Psoas muscle (tissue), 8 donors: Measurements from ENCODE around the gene WLS. TPM values are rescaled to one million over a fixed set of nuclear protein-coding genes. Genes with fewer than 3 reads are reported as not detected.

Source experiments
- ATAC-seq, 4 donors: fragments of 200-7000 bp; cut with Tn5 transposase; one replicate each; pipeline ENCODE4 v1.9.1; 2020; ENCODE audit warnings: moderate library complexity in 3 of 4, mild to moderate bottlenecking in 2 of 4
- DNase-seq, 2 donors: peaks; one replicate each; pipeline ENCODE4 v3.0.0-alpha.2; 2020
- H3K27ac ChIP-seq: fragments of 200-600 bp; one replicate; pipeline ENCODE4 v1.8.0; 2022
- H3K27me3 ChIP-seq, 3 donors: fragments of 200-600 bp in 1 of 3; one replicate each; pipeline versions ENCODE4 v1.6.1 to v1.8.0; 2013 to 2022; ENCODE audit warnings: low read length in 2 of 3, mild to moderate bottlenecking in 2 of 3, moderate library complexity in 1 of 3; ENCODE audit not compliant: insufficient read depth in 3 of 3
- H3K36me3 ChIP-seq, 2 donors: fragments of 200-600 bp in 1 of 2; one replicate each; pipeline versions ENCODE4 v1.6.1 to v1.8.0; 2013 to 2022; ENCODE audit warnings: low read depth in 1 of 2, mild to moderate bottlenecking in 1 of 2, moderate library complexity in 1 of 2; ENCODE audit not compliant: insufficient read depth in 1 of 2
- H3K4me1 ChIP-seq: fragments of 200-600 bp; one replicate; pipeline ENCODE4 v1.8.0; 2022
- H3K4me3 ChIP-seq: fragments of 200-600 bp; one replicate; pipeline ENCODE4 v1.8.0; 2022; ENCODE audit warnings: mild to moderate bottlenecking
- H3K9me3 ChIP-seq: fragments of 200-600 bp; one replicate; pipeline ENCODE4 v1.8.0; 2022
- WGBS, 3 donors: extraction: QIAGEN DNeasy Blood & Tissue Kit; methylation state at CpG; one replicate each; pipeline versions ENCODE4 v1.1.6 to v1.1.7; 2013; 5-methylcytosine and 5-hydroxymethylcytosine counted together
- intact Hi-C, 2 donors: fragments of 100-400 bp; cut with DNase I; formaldehyde crosslinking; loops; one replicate each; pipeline versions ENCODE4 v1.11.0 to v1.14.2; 2022
- polyA plus RNA-seq, 3 donors: library from polyadenylated mRNA; stranded (reverse); fragments of 200-250 nt; gene quantifications; one replicate each; pipeline ENCODE4 v1.2.3, GENCODE V29; 2013
- total RNA-seq, 4 donors: library from RNA; stranded (reverse); fragmentation: NEBNext Ultra II Directional in 2 of 4; extraction: Animal tissue kit (Norgen Biotek cat#: 25700) in 2 of 4; gene quantifications; one replicate each; pipeline versions ENCODE4 v1.2.1 to v1.2.4, GENCODE V29; 2021 to 2023
- TF ChIP-seq, protein P1 (sequence below): fragments of 200-600 bp; IDR thresholded peaks from one replicate; pipeline ENCODE4 v1.8.0; 2022; ENCODE audit warnings: antibody characterized with exemption
- donor health status: healthy with polysubstance abuse.
- donor health status: DM: no; HTN: no; CAD: no; lungs with moderate emphysema.
- donor health status: Bipolar disorder and iron deficiency.
- donor health status: healthy.
- donor health status: DM: yes; HTN: yes; CAD: no.
- donor health status: DM: no; HTN: no; CAD: no.
- donor health status: DM: no; HTN: no; CAD: no.
- donor health status: DM: yes; HTN: yes; CAD: no.

Gene WLS
- total and polyA plus RNA-seq, 7 donors, result 3.1 to 32.3 (median 15.2) TPM

DNA sequence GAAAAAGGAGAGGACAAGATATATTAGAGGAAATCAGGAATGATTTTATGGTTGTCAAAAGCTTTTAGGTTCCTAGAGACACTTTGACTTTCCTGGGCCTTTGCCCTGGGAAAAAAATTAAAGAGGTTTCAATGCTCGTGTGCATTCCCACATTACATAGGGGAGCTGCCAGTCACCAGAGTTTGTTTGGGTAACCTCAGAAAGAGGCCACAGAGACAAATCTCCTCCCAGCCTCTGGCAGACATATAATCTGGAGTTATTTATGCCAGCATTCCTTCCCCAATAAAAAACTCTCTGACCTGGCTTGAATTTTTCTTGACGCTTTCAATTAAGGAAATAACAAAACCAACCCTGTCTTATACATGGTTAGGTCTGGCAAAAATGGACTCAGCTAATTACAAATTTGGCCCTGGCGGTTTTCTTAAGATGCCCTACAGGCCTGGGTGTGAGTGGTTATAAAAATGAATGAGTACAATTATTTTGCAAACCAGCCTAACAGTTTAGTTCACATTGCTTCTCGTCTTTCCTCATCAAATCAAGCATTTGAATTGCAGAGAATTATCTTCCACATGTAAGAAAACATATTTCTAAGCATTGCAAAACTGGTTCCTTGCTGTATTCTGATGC is 63.7 kb downstream of the WLS start:
- DNase-seq (no peak), ATAC-seq (no peak)
- peaks cover 25% of the 10 kb centered on the region for H3K4me1 ChIP-seq
- intact Hi-C loops, result no loop called here
- H3K36me3 ChIP-seq, result no peaks in the 10 kb centered on the region
- no peak overlapping the region for H3K4me3 ChIP-seq
- H3K27me3 ChIP-seq, result no peaks in the 10 kb centered on the region
- H3K27ac ChIP-seq, result no peak overlapping the region
- WGBS, 3 donors, result 26 to 42% (median 37%) methylated on average over 4 of the region's 4 CpGs
- no peaks in the 10 kb centered on the region for H3K9me3 ChIP-seq
- TF ChIP-seq, protein P1, sequence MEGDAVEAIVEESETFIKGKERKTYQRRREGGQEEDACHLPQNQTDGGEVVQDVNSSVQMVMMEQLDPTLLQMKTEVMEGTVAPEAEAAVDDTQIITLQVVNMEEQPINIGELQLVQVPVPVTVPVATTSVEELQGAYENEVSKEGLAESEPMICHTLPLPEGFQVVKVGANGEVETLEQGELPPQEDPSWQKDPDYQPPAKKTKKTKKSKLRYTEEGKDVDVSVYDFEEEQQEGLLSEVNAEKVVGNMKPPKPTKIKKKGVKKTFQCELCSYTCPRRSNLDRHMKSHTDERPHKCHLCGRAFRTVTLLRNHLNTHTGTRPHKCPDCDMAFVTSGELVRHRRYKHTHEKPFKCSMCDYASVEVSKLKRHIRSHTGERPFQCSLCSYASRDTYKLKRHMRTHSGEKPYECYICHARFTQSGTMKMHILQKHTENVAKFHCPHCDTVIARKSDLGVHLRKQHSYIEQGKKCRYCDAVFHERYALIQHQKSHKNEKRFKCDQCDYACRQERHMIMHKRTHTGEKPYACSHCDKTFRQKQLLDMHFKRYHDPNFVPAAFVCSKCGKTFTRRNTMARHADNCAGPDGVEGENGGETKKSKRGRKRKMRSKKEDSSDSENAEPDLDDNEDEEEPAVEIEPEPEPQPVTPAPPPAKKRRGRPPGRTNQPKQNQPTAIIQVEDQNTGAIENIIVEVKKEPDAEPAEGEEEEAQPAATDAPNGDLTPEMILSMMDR, result no peak

DNA sequence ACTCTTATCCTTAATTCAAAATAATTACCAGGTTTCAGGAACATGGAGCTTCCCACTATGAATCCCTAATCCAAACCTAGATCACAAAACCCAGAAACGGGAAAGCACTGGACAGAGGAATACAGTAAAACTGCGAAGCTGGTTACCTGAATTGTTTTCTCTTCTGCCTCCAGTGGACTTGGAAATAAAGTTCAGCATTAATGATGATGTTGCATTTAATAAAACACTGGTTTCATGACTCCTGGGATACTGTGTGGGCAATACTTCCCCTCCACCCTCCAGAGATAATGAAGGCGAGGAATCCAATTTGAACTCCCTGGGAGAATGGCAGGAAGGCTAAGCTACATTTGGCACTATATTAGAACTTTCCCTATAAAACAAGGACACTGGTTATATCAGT is 65.1 kb downstream of the WLS start:
- H3K36me3 ChIP-seq, result peaks cover 0 to 5% of the 10 kb centered on the region in 2 donors
- DNase-seq, result no peak
- no peak for ATAC-seq
- WGBS, 3 donors, result 94 to 97% (median 95%) methylated on average over 3 of the region's 3 CpGs
- H3K27ac ChIP-seq, result no peak overlapping the region
- H3K4me3 ChIP-seq, result no peak overlapping the region
- no peaks in the 10 kb centered on the region for H3K9me3 ChIP-seq
- H3K27me3 ChIP-seq, result no peaks in the 10 kb centered on the region
- H3K4me1 ChIP-seq, result peaks cover 13% of the 10 kb centered on the region
- intact Hi-C loops, result no loop called here
- TF ChIP-seq, protein P1, result no peak

DNA sequence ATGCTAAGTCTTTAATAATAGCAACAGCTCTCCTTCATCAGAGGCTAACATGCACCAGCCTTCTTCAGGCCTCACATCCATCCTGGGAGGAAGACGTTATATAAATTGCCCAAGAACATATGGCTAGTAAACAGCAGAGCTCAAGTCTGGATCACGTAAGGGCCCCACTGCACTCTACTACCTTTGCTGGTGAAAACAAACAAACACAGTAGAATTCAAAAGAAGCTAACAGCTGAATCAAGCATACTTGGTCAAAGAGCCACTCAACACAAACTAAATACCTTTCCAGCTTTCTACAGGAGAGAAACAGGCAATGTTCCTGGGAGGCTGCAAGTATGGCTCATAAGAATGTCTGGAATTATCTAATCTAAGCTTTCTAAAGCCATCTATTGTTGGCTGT is 66.0 kb downstream of the WLS start:
- intact Hi-C loops, result no loop called here

DNA sequence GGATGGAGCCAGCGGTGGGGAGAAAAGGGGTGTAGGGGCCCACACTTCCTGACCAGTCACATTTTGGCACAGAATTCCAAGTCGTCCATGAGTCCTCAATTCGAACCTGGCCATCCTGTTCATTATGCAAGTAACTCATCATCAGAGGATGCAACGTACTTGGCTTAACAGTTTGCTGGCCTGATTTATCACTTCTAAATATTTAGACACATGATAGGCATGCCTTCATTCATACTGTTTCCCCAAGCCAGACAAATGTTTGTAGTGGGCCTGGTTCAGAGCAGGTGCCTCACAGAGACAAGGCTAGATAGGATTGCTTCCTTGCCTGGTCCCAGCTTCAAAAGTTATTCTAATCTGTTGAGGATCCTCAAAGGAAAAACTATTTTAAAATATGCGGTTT is 66.7 kb downstream of the WLS start:
- ATAC-seq (peak in 3 of 4 donors; percentile 37 to 92 (median 79)), DNase-seq (no peak)
- H3K4me1 ChIP-seq, result peaks cover 13% of the 10 kb centered on the region
- TF ChIP-seq, protein P1, result no peak
- 60 to 75% (median 72%) methylated on average over 5 of the region's 5 CpGs for WGBS, 3 donors
- no peaks in the 10 kb centered on the region for H3K27me3 ChIP-seq
- H3K9me3 ChIP-seq, result no peaks in the 10 kb centered on the region
- H3K36me3 ChIP-seq, result peaks cover 0 to 8% of the 10 kb centered on the region in 2 donors
- no peak overlapping the region for H3K27ac ChIP-seq
- intact Hi-C loops, result no loop called here
- no peak overlapping the region for H3K4me3 ChIP-seq

More for the DNA sequence above, 66.0 kb downstream of the WLS start:
- Histone ChIP-seq H3K36me3 (peaks cover 0 to 8% of the 10 kb centered on the region in 2 donors), H3K27ac (no peak overlapping the region), H3K9me3 (no peaks in the 10 kb centered on the region), H3K4me3 (no peak overlapping the region), H3K4me1 (peaks cover 13% of the 10 kb centered on the region), H3K27me3 (no peaks in the 10 kb centered on the region)
- WGBS, 3 donors, result 90 to 95% (median 91%) methylated on average over 2 of the region's 2 CpGs
- DNase-seq, result no peak
- ATAC-seq, result no peak
- TF ChIP-seq, protein P1, result no peak

DNA sequence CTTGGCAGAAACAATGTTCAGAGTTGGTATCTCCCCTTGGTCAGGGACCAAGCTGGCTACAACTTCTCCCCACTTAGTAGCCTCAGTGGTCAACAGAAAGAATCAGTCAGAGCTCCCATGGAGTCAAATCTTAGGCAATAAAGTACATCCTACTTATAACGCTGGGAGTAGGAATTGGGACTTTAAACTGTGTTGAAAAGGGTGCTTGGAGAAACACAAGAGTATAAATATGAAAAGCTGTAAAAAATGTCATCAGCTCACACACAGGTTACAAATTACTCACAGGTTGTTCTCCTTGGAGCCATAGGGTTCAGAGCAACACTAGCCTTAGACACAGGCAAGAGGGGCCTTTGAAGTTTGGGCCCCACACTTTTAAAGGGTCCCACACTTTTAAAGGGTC is 67.4 kb downstream of the WLS start:
- Histone ChIP-seq H3K4me3 (no peak overlapping the region), H3K27me3 (no peaks in the 10 kb centered on the region), H3K4me1 (peaks cover 13% of the 10 kb centered on the region), H3K27ac (no peak overlapping the region), H3K36me3 (peaks cover 0 to 8% of the 10 kb centered on the region in 2 donors), H3K9me3 (no peaks in the 10 kb centered on the region)
- 90 to 100% (median 96%) methylated on average over 1 of the region's 1 CpG for WGBS, 3 donors
- no peak for DNase-seq
- TF ChIP-seq, protein P1, result no peak
- ATAC-seq, result peak in 1 of 4 donors; percentile 4
- intact Hi-C loops, result no loop called here
